HCT116 (cell line): ENCODE measurements around the gene SMIM12.

ENCODE experiments used
- CBX3 ChIP-seq: IDR thresholded peaks from 2 replicates; pipeline ENCODE4 v1.6.1; 2012; ENCODE audit warnings: low read depth
- POLR2A ChIP-seq: IDR thresholded peaks from 2 replicates; pipeline ENCODE4 v1.7.0; 2011; ENCODE audit warnings: borderline replicate concordance; ENCODE audit not compliant: insufficient read depth, insufficient read length; ENCODE audit errors: extremely low read depth
- POLR2AphosphoS5 ChIP-seq: IDR thresholded peaks from 2 replicates; pipeline ENCODE4 v1.6.1; 2011; ENCODE audit warnings: mild to moderate bottlenecking, low read depth, low read length, moderate library complexity
- TCF7L2 ChIP-seq: IDR thresholded peaks from 2 replicates; pipeline ENCODE4 v1.7.0; 2011; ENCODE audit warnings: borderline replicate concordance, inconsistent platforms; ENCODE audit not compliant: insufficient read depth, insufficient read length; ENCODE audit errors: extremely low read depth
- ZFX ChIP-seq: fragments of 450-650 bp; IDR thresholded peaks from 2 replicates; pipeline ENCODE4 v1.6.1; 2017
- ZNF274 ChIP-seq: fragments of 200-500 bp; sonication (Bioruptor generic); IDR thresholded peaks from 2 replicates; pipeline ENCODE4 v1.6.1; 2014; ENCODE audit warnings: mild to moderate bottlenecking, low read depth, low read length, inconsistent platforms
- TF ChIP-seq, protein P1 (sequence below), 3 experiments: fragments of 200-600 bp in 1 of 3; sonication (generic) in 1 of 3; IDR thresholded peaks in 2 of 3; conservative IDR thresholded peaks in 1 of 3; 2 replicates each; pipeline ENCODE4 v1.5.1; 2012 to 2017; ENCODE audit warnings: low read depth in 2 of 3, low read length in 2 of 3, antibody characterized with exemption in 1 of 3, borderline replicate concordance in 1 of 3, control low read depth in 1 of 3, mild to moderate bottlenecking in 1 of 3, mixed read lengths in 1 of 3, mixed run types in 1 of 3, moderate library complexity in 1 of 3; ENCODE audit not compliant: insufficient read depth in 1 of 3

DNA sequence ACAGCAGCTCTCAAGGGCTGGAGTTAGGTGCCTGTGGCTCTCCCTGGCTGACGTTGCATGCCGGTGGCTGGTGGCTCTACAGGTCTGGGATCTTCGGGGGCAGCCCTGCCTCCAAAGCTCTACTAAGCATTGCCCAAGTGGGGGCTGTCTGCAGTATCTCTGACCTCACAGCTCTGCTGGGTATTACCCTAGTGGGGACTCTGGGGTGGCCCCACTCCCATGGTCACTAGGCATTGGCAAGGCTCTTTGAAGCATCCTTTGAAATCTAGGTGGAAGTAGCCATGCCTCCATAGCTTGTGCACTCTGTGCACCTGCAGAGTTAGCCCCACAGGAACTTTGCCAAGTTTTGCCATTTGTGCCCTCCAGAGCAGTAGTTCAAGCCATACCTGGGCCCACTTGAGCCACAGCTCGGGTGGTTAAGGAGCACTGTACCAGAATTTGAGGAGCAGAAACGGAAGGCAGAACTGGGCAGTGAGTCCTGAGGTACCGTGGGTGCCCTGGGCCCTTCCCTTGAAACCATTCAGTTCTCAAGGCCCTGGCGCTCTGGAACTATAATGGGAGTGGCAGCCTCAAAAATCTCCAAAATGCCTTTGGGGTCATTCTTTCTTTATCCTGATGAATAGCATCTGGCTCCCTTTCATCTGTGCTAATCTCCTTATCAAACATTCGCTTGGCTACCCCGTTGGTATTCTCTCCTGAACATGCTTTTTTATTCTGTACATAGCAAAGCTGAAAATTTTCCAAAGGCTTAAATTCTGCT lies 51.3 kb downstream of the SMIM12 start:
- TF ChIP-seq, protein P1, sequence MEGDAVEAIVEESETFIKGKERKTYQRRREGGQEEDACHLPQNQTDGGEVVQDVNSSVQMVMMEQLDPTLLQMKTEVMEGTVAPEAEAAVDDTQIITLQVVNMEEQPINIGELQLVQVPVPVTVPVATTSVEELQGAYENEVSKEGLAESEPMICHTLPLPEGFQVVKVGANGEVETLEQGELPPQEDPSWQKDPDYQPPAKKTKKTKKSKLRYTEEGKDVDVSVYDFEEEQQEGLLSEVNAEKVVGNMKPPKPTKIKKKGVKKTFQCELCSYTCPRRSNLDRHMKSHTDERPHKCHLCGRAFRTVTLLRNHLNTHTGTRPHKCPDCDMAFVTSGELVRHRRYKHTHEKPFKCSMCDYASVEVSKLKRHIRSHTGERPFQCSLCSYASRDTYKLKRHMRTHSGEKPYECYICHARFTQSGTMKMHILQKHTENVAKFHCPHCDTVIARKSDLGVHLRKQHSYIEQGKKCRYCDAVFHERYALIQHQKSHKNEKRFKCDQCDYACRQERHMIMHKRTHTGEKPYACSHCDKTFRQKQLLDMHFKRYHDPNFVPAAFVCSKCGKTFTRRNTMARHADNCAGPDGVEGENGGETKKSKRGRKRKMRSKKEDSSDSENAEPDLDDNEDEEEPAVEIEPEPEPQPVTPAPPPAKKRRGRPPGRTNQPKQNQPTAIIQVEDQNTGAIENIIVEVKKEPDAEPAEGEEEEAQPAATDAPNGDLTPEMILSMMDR (IDR thresholded peaks at IDR 0.05 in 2 of 3, conservative IDR thresholded peaks at IDR 0.05 in 1 of 3; ENCODE audit: borderline replicate concordance in 1 of 3, insufficient read depth in 1 of 3, low read depth in 2 of 3, low read length in 2 of 3) = no peak
- no peak for TF ChIP-seq POLR2AphosphoS5
- TF ChIP-seq TCF7L2 = no peak
- TF ChIP-seq POLR2A = no peak
- TF ChIP-seq ZNF274 = no peak
- no peak for TF ChIP-seq ZFX
- TF ChIP-seq CBX3 = no peak
